ENCODE measurements around the gene SMYD4. TPM values are rescaled to one million over a fixed set of nuclear protein-coding genes. Genes with fewer than 3 reads are reported as not detected.

Gene SMYD4
- total RNA-seq, 1 donor = 10.1 TPM

DNA sequence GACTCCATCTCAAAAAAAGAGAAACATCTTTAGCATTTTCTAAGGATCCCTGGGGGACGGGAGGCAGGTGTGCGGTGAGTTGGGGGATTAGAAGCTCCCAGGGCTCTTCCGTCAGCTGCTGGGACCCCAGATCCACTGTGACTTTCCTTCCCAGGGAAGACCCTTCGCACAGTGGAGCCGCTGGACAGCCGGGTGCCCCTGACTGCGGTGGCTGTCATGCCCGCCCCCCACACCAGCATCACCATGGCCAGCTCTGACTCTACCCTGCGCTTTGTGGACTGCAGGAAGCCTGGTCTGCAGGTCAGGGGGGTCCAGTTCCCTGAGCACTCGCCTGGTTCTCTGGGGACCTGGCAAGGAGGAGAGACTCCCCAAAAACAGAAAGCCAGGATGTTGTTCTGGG is 94.3 kb downstream of the SMYD4 start:
- no peak for DNase-seq (ENCODE audit: insufficient read length, low spot score, missing footprints)
- peaks cover 23% of the 10 kb centered on the region for H3K36me3 ChIP-seq (ENCODE audit: insufficient read depth, low read length)
- H3K9me3 ChIP-seq (ENCODE audit: low read depth, low read length) = no peaks in the 10 kb centered on the region
- H4K20me1 ChIP-seq (ENCODE audit: insufficient read depth, low read length) = no peaks in the 10 kb centered on the region
- peaks cover 7% of the 10 kb centered on the region for H3K79me2 ChIP-seq (ENCODE audit: insufficient read depth, low read length)
- no peak overlapping the region for H2AFZ ChIP-seq (ENCODE audit: low read length)
- H3K27me3 ChIP-seq (ENCODE audit: insufficient read depth, low read length) = no peaks in the 10 kb centered on the region
- H3K4me3 ChIP-seq (ENCODE audit: insufficient read depth, low read length) = no peak overlapping the region
- no peak overlapping the region for H3K27ac ChIP-seq (ENCODE audit: low read depth, low read length)
- TF ChIP-seq, protein P1, sequence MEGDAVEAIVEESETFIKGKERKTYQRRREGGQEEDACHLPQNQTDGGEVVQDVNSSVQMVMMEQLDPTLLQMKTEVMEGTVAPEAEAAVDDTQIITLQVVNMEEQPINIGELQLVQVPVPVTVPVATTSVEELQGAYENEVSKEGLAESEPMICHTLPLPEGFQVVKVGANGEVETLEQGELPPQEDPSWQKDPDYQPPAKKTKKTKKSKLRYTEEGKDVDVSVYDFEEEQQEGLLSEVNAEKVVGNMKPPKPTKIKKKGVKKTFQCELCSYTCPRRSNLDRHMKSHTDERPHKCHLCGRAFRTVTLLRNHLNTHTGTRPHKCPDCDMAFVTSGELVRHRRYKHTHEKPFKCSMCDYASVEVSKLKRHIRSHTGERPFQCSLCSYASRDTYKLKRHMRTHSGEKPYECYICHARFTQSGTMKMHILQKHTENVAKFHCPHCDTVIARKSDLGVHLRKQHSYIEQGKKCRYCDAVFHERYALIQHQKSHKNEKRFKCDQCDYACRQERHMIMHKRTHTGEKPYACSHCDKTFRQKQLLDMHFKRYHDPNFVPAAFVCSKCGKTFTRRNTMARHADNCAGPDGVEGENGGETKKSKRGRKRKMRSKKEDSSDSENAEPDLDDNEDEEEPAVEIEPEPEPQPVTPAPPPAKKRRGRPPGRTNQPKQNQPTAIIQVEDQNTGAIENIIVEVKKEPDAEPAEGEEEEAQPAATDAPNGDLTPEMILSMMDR (IDR thresholded peaks at IDR 0.05; ENCODE audit: extremely low read depth, low read depth, low read length) = no peak
- peaks cover 7% of the 10 kb centered on the region for H3K4me1 ChIP-seq (ENCODE audit: insufficient read depth, low read length)
- no peak overlapping the region for H3K4me2 ChIP-seq (ENCODE audit: insufficient read depth, low read length)

GRCh38 chr17:1733759-1734158 is 95.9 kb downstream of the SMYD4 start:
- Histone ChIP-seq H4K20me1 (ENCODE audit: insufficient read depth, low read length) (no peaks in the 10 kb centered on the region), H3K4me2 (ENCODE audit: insufficient read depth, low read length) (no peak overlapping the region), H3K9me3 (ENCODE audit: low read depth, low read length) (no peaks in the 10 kb centered on the region), H3K27me3 (ENCODE audit: insufficient read depth, low read length) (no peaks in the 10 kb centered on the region), H3K4me3 (ENCODE audit: insufficient read depth, low read length) (no peak overlapping the region), H3K79me2 (ENCODE audit: insufficient read depth, low read length) (peaks cover 7% of the 10 kb centered on the region), H3K27ac (ENCODE audit: low read depth, low read length) (no peak overlapping the region), H3K4me1 (ENCODE audit: insufficient read depth, low read length) (peaks cover 7% of the 10 kb centered on the region), H3K36me3 (ENCODE audit: insufficient read depth, low read length) (peaks cover 23% of the 10 kb centered on the region), H2AFZ (ENCODE audit: low read length) (no peak overlapping the region)
- DNase-seq (ENCODE audit: insufficient read length, low spot score, missing footprints) = no peak
- TF ChIP-seq, protein P1 (IDR thresholded peaks at IDR 0.05; ENCODE audit: extremely low read depth, low read depth, low read length) = no peak

- Histone ChIP-seq H2AFZ (ENCODE audit: low read length) (no peak overlapping the region), H3K4me1 (ENCODE audit: insufficient read depth, low read length) (peaks cover 7% of the 10 kb centered on the region), H3K9me3 (ENCODE audit: low read depth, low read length) (no peaks in the 10 kb centered on the region), H3K27ac (ENCODE audit: low read depth, low read length) (no peak overlapping the region), H3K4me3 (ENCODE audit: insufficient read depth, low read length) (no peak overlapping the region), H4K20me1 (ENCODE audit: insufficient read depth, low read length) (no peaks in the 10 kb centered on the region), H3K36me3 (ENCODE audit: insufficient read depth, low read length) (peaks cover 23% of the 10 kb centered on the region), H3K79me2 (ENCODE audit: insufficient read depth, low read length) (peaks cover 9% of the 10 kb centered on the region), H3K4me2 (ENCODE audit: insufficient read depth, low read length) (no peak overlapping the region), H3K27me3 (ENCODE audit: insufficient read depth, low read length) (no peaks in the 10 kb centered on the region)
- no peak for DNase-seq (ENCODE audit: insufficient read length, low spot score, missing footprints)
- TF ChIP-seq, protein P1 (IDR thresholded peaks at IDR 0.05; ENCODE audit: extremely low read depth, low read depth, low read length) = no peak
Measured at GRCh38 chr17:1732833-1733321, 96.8 kb downstream of the SMYD4 start.

DNA sequence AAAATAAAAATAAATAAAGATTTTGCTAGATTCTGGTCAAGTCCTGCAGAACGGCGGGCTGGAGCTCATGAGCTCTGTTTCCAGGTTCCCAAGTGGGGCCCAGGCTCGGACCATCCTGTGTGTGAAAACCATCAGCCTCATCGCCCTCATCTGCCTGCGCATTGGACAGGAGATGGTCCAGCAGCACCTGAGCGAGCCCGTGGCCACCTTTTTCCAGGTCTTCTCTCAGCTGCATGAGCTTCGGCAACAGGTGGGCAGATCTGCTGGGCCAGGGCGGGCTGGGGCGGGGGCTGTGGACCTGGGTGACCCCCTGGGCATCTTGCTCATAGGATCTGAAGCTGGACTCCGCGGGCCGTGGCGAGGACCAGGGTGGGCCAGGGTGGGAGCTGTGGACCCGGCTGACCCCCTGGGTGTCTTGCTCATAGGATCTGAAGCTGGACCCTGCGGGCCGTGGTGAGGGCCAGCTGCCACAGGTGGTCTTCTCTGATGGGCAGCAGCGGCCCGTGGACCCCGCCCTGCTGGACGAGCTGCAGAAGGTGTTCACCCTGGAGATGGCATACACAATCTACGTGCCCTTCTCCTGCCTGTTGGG is 97.4 kb downstream of the SMYD4 start:
- TF ChIP-seq, protein P1 (IDR thresholded peaks at IDR 0.05; ENCODE audit: extremely low read depth, low read depth, low read length) = no peak
- H3K4me3 ChIP-seq (ENCODE audit: insufficient read depth, low read length) = no peak overlapping the region
- no peaks in the 10 kb centered on the region for H3K27me3 ChIP-seq (ENCODE audit: insufficient read depth, low read length)
- peaks cover 7% of the 10 kb centered on the region for H3K4me1 ChIP-seq (ENCODE audit: insufficient read depth, low read length)
- H2AFZ ChIP-seq (ENCODE audit: low read length) = no peak overlapping the region
- no peaks in the 10 kb centered on the region for H4K20me1 ChIP-seq (ENCODE audit: insufficient read depth, low read length)
- H3K4me2 ChIP-seq (ENCODE audit: insufficient read depth, low read length) = no peak overlapping the region
- peaks cover 14% of the 10 kb centered on the region for H3K79me2 ChIP-seq (ENCODE audit: insufficient read depth, low read length)
- peaks cover 23% of the 10 kb centered on the region for H3K36me3 ChIP-seq (ENCODE audit: insufficient read depth, low read length)
- H3K27ac ChIP-seq (ENCODE audit: low read depth, low read length) = no peak overlapping the region
- no peak for DNase-seq (ENCODE audit: insufficient read length, low spot score, missing footprints)
- H3K9me3 ChIP-seq (ENCODE audit: low read depth, low read length) = no peaks in the 10 kb centered on the region

Measured in osteoblast (primary cell).